Suprapubic skin (tissue), 4 donors: ENCODE data around the gene KRT76. TPM values are rescaled to one million over a fixed set of nuclear protein-coding genes. Genes with fewer than 3 reads are reported as not detected.
"Not testable (repeated sequence)": the region's sequence is repeated elsewhere in the genome, so short reads cannot be mapped to it uniquely, and the experiment has no call there.

ENCODE experiments used
- DNase-seq, 2 donors: peaks; one replicate each; pipeline ENCODE4 v3.0.0-alpha.2; 2019; ENCODE audit warnings: low spot score in 2 of 2
- H3K27ac ChIP-seq: fragments of 200-600 bp; sonication (generic); one replicate; pipeline ENCODE4 v1.5.1; 2019
- H3K27me3 ChIP-seq: fragments of 200-600 bp; sonication (generic); one replicate; pipeline ENCODE4 v1.5.1; 2019
- H3K36me3 ChIP-seq: fragments of 200-600 bp; sonication (generic); one replicate; pipeline ENCODE4 v1.5.1; 2019
- H3K4me1 ChIP-seq: fragments of 200-600 bp; sonication (generic); one replicate; pipeline ENCODE4 v1.5.1; 2019
- H3K4me3 ChIP-seq: fragments of 200-600 bp; sonication (generic); one replicate; pipeline ENCODE4 v1.5.1; 2019; ENCODE audit warnings: mild to moderate bottlenecking
- H3K9me3 ChIP-seq: fragments of 200-600 bp; sonication (generic); one replicate; pipeline ENCODE4 v1.5.1; 2019
- CTCF ChIP-seq, 2 donors: fragments of 200-600 bp in 1 of 2; fragments of 450-650 bp in 1 of 2; sonication (generic) in 1 of 2; IDR thresholded peaks; one replicate each; pipeline ENCODE4 v1.5.1; 2016 to 2019; ENCODE audit warnings: antibody characterized with exemption in 2 of 2, mild to moderate bottlenecking in 1 of 2, moderate library complexity in 1 of 2
- EP300 ChIP-seq: sonication (generic); formaldehyde crosslinking; IDR thresholded peaks from one replicate; pipeline ENCODE4 v1.6.1; 2017; ENCODE audit warnings: antibody characterized with exemption
- POLR2A ChIP-seq, 2 donors: fragments of 450-650 bp; IDR thresholded peaks; one replicate each; pipeline ENCODE4 v1.6.1; 2017; ENCODE audit warnings: antibody characterized with exemption in 2 of 2, mild to moderate bottlenecking in 2 of 2, moderate library complexity in 2 of 2
- POLR2AphosphoS5 ChIP-seq, 3 donors: sonication (generic); formaldehyde crosslinking; IDR thresholded peaks; one replicate each; pipeline ENCODE4 v1.6.1; 2017; ENCODE audit warnings: antibody characterized with exemption in 3 of 3
- WGBS: methylation state at CpG from one replicate; pipeline ENCODE4 v1.1.5; 2018; 5-methylcytosine and 5-hydroxymethylcytosine counted together
- total RNA-seq, 4 donors: library from RNA; depleted of rRNA; stranded (reverse); fragments of >200 nt; gene quantifications; one replicate each; pipeline ENCODE4 v1.1.0, GENCODE V29; 2016

Gene KRT76
- total RNA-seq, 4 donors from 2014 or later, result not detected

- no peak overlapping the region for H3K4me3 ChIP-seq
- TF ChIP-seq EP300 (no peak), CTCF (IDR thresholded peaks at IDR 0.05) (no peak)
- H3K36me3 ChIP-seq, result no peaks in the 10 kb centered on the region
- no peaks in the 10 kb centered on the region for H3K9me3 ChIP-seq
- H3K4me1 ChIP-seq, result no peaks in the 10 kb centered on the region
- no peak overlapping the region for H3K27ac ChIP-seq
- no peaks in the 10 kb centered on the region for H3K27me3 ChIP-seq
- no peak for DNase-seq
Measured at GRCh38 chr12:52751795-52752194, 25.4 kb downstream of the KRT76 start.

- not testable (repeated sequence) for H3K27ac ChIP-seq, H3K36me3 ChIP-seq, H3K4me3 ChIP-seq, H3K27me3 ChIP-seq, DNase-seq, H3K9me3 ChIP-seq, H3K4me1 ChIP-seq
- 50% methylated on average over 3 of the region's 3 CpGs for WGBS
Measured at GRCh38 chr12:52750532-52750931, 26.6 kb downstream of the KRT76 start.

GRCh38 chr12:52749827-52750226, 27.3 kb downstream of the KRT76 start:
- no peak for TF ChIP-seq POLR2A (IDR thresholded peaks at IDR 0.05)
- no peak for TF ChIP-seq CTCF (IDR thresholded peaks at IDR 0.05)
- TF ChIP-seq POLR2AphosphoS5 (IDR thresholded peaks at IDR 0.05), result no peak
- TF ChIP-seq EP300, result no peak
- WGBS, result 71% methylated on average over 3 of the region's 3 CpGs
- H3K4me1 ChIP-seq, result no peaks in the 10 kb centered on the region
- no peaks in the 10 kb centered on the region for H3K9me3 ChIP-seq
- no peaks in the 10 kb centered on the region for H3K27me3 ChIP-seq
- DNase-seq, result no peak
- no peak overlapping the region for H3K4me3 ChIP-seq
- H3K36me3 ChIP-seq, result no peaks in the 10 kb centered on the region
- H3K27ac ChIP-seq, result no peak overlapping the region

- Histone ChIP-seq H3K27ac (no peak overlapping the region), H3K4me3 (no peak overlapping the region), H3K9me3 (no peaks in the 10 kb centered on the region), H3K27me3 (peaks cover 4% of the 10 kb centered on the region), H3K4me1 (no peaks in the 10 kb centered on the region), H3K36me3 (no peaks in the 10 kb centered on the region)
- no peak for DNase-seq
- 84% methylated on average over 14 of the region's 14 CpGs for WGBS
- TF ChIP-seq POLR2A (IDR thresholded peaks at IDR 0.05) (no peak), EP300 (no peak), POLR2AphosphoS5 (IDR thresholded peaks at IDR 0.05) (no peak), CTCF (IDR thresholded peaks at IDR 0.05) (no peak)
Measured at GRCh38 chr12:52748578-52748977, 28.6 kb downstream of the KRT76 start.

- H3K27me3 ChIP-seq, result peaks cover 13% of the 10 kb centered on the region
- no peaks in the 10 kb centered on the region for H3K36me3 ChIP-seq
- 84% methylated on average over 5 of the region's 5 CpGs for WGBS
- no peak for TF ChIP-seq POLR2A (IDR thresholded peaks at IDR 0.05)
- no peak for TF ChIP-seq EP300
- no peak for TF ChIP-seq POLR2AphosphoS5 (IDR thresholded peaks at IDR 0.05)
- TF ChIP-seq CTCF (IDR thresholded peaks at IDR 0.05), result no peak
- H3K4me3 ChIP-seq, result no peak overlapping the region
- no peak for DNase-seq
- H3K4me1 ChIP-seq, result no peaks in the 10 kb centered on the region
- H3K9me3 ChIP-seq, result no peaks in the 10 kb centered on the region
- no peak overlapping the region for H3K27ac ChIP-seq
Measured at GRCh38 chr12:52745554-52745953, 31.6 kb downstream of the KRT76 start.

GRCh38 chr12:52744493-52745156, 32.5 kb downstream of the KRT76 start:
- Histone ChIP-seq H3K27ac (no peak overlapping the region), H3K4me3 (no peak overlapping the region), H3K27me3 (peaks cover 13% of the 10 kb centered on the region), H3K36me3 (no peaks in the 10 kb centered on the region), H3K4me1 (no peaks in the 10 kb centered on the region), H3K9me3 (no peaks in the 10 kb centered on the region)
- no CpG with 5 or more reads among the region's 1 CpG for WGBS
- TF ChIP-seq POLR2AphosphoS5 (IDR thresholded peaks at IDR 0.05), result no peak
- DNase-seq, result no peak
